ENCODE measurements around the gene PCDH20. TPM values are rescaled to one million over a fixed set of nuclear protein-coding genes. Genes with fewer than 3 reads are reported as not detected.

Gene PCDH20
- polyA plus RNA-seq, 3 donors = not detected

GRCh38 chr13:61423915-61424314 lies 8.3 kb upstream of the PCDH20 start:
- no peaks in the 10 kb centered on the region for H3K36me3 Mint-ChIP-seq
- H3K9me3 Mint-ChIP-seq = peaks cover 0 to 1% (median 0%) of the 10 kb centered on the region in 7 donors
- Histone ChIP-seq H2AFZ (ENCODE audit: insufficient read depth, low read depth, low read length, poor library complexity, severe bottlenecking) (no peak overlapping the region), H3K79me2 (ENCODE audit: insufficient read depth, low read length) (no peaks in the 10 kb centered on the region), H3K9ac (ENCODE audit: insufficient read depth, low read length, poor library complexity, severe bottlenecking) (no peak overlapping the region), H3K27me3 (ENCODE audit: control insufficient read depth in 2 of 2, insufficient read depth in 2 of 2, low read length in 2 of 2) (no peaks in the 10 kb centered on the region), H3K4me2 (replicated peaks; ENCODE audit: extremely low read depth, low read length, poor library complexity, severe bottlenecking) (no peak overlapping the region), H3K27ac (ENCODE audit: low read depth in 1 of 2, low read length in 2 of 2) (no peak overlapping the region), H3K4me3 (replicated peaks in 1 of 3; ENCODE audit: low read depth in 2 of 3, low read length in 3 of 3) (no peak overlapping the region), H3K9me3 (replicated peaks in 1 of 2; ENCODE audit: control insufficient read depth in 1 of 2, insufficient read depth in 1 of 2, low read length in 2 of 2) (no peaks in the 10 kb centered on the region), H4K20me1 (ENCODE audit: insufficient read depth, low read length) (no peaks in the 10 kb centered on the region), H3K36me3 (replicated peaks in 1 of 2; ENCODE audit: control insufficient read depth in 1 of 2, insufficient read depth in 2 of 2, low read length in 2 of 2) (no peaks in the 10 kb centered on the region), H3K4me1 (ENCODE audit: control insufficient read depth in 1 of 2, insufficient read depth in 2 of 2, low read length in 2 of 2) (no peaks in the 10 kb centered on the region)
- TF ChIP-seq, protein P1, sequence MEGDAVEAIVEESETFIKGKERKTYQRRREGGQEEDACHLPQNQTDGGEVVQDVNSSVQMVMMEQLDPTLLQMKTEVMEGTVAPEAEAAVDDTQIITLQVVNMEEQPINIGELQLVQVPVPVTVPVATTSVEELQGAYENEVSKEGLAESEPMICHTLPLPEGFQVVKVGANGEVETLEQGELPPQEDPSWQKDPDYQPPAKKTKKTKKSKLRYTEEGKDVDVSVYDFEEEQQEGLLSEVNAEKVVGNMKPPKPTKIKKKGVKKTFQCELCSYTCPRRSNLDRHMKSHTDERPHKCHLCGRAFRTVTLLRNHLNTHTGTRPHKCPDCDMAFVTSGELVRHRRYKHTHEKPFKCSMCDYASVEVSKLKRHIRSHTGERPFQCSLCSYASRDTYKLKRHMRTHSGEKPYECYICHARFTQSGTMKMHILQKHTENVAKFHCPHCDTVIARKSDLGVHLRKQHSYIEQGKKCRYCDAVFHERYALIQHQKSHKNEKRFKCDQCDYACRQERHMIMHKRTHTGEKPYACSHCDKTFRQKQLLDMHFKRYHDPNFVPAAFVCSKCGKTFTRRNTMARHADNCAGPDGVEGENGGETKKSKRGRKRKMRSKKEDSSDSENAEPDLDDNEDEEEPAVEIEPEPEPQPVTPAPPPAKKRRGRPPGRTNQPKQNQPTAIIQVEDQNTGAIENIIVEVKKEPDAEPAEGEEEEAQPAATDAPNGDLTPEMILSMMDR (IDR thresholded peaks at IDR 0.05) = no peak
- no peak for DNase-seq
- H3K4me3 Mint-ChIP-seq = no peak overlapping the region
- H3K27ac Mint-ChIP-seq = no peak overlapping the region
- no peaks in the 10 kb centered on the region for H3K4me1 Mint-ChIP-seq
- intact Hi-C loops (cut with micrococcal nuclease) = no loop called here
- peaks cover 0 to 2% (median 0%) of the 10 kb centered on the region in 3 donors for H3K27me3 Mint-ChIP-seq (ENCODE audit: low read depth in 3 of 3)
- WGBS (ENCODE audit: insufficient coverage) = no CpG with 5 or more reads among the region's 1 CpG

DNA sequence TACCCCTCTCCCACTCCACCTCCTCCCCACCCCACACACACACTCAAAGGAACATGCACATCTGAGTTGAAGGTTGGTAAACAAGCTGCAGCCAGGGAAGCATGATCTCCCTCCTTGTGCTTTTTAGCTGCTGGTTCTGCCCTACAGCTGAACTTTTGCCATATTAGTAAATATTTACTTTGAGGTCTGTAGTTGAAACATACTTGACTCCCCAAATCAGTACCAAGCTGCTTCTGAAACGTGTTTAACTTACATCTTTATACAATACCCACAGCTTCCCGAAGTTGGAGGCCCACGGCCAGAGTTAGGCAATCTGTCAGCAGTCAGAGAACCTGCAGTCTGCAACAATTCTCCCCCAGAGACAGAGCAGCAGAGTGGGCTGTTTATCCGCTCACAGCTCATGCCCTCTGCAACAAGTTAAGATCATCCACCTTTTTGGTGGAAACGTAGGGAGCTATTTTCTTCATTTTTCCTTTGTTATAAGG lies 1.5 kb upstream of the PCDH20 start:
- Histone ChIP-seq H3K27me3 (ENCODE audit: control insufficient read depth in 2 of 2, insufficient read depth in 2 of 2, low read length in 2 of 2) (peaks cover 25 to 36% of the 10 kb centered on the region in 2 donors), H4K20me1 (ENCODE audit: insufficient read depth, low read length) (no peaks in the 10 kb centered on the region), H3K36me3 (replicated peaks in 1 of 2; ENCODE audit: control insufficient read depth in 1 of 2, insufficient read depth in 2 of 2, low read length in 2 of 2) (no peaks in the 10 kb centered on the region), H3K9ac (ENCODE audit: insufficient read depth, low read length, poor library complexity, severe bottlenecking) (no peak overlapping the region), H3K4me2 (replicated peaks; ENCODE audit: extremely low read depth, low read length, poor library complexity, severe bottlenecking) (no peak overlapping the region), H3K4me1 (ENCODE audit: control insufficient read depth in 1 of 2, insufficient read depth in 2 of 2, low read length in 2 of 2) (no peaks in the 10 kb centered on the region), H3K79me2 (ENCODE audit: insufficient read depth, low read length) (no peaks in the 10 kb centered on the region), H3K4me3 (replicated peaks in 1 of 3; ENCODE audit: low read depth in 2 of 3, low read length in 3 of 3) (no peak overlapping the region), H3K27ac (ENCODE audit: low read depth in 1 of 2, low read length in 2 of 2) (no peak overlapping the region), H3K9me3 (replicated peaks in 1 of 2; ENCODE audit: control insufficient read depth in 1 of 2, insufficient read depth in 1 of 2, low read length in 2 of 2) (peaks cover 0 to 7% of the 10 kb centered on the region in 2 donors), H2AFZ (ENCODE audit: insufficient read depth, low read depth, low read length, poor library complexity, severe bottlenecking) (no peak overlapping the region)
- H3K9me3 Mint-ChIP-seq = peaks cover 0 to 13% (median 2%) of the 10 kb centered on the region in 7 donors
- WGBS (ENCODE audit: insufficient coverage) = 58% methylated on average over 3 of the region's 5 CpGs
- peaks cover 0 to 3% of the 10 kb centered on the region in 2 donors for H3K36me3 Mint-ChIP-seq
- TF ChIP-seq, protein P1 (IDR thresholded peaks at IDR 0.05) = no peak
- intact Hi-C loops (cut with micrococcal nuclease) = no loop called here
- H3K27ac Mint-ChIP-seq = no peak overlapping the region
- H3K27me3 Mint-ChIP-seq (ENCODE audit: low read depth in 3 of 3) = peaks cover 33 to 40% (median 36%) of the 10 kb centered on the region in 3 donors
- no peak overlapping the region for H3K4me3 Mint-ChIP-seq
- no peak for DNase-seq
- peaks cover 12% of the 10 kb centered on the region for H3K4me1 Mint-ChIP-seq

Data from CD14-positive monocyte (primary cell).